Right lobe of liver (tissue), 6 donors: ENCODE data around the gene CYSLTR2. TPM values are rescaled to one million over a fixed set of nuclear protein-coding genes. Genes with fewer than 3 reads are reported as not detected.
A peak's percentile ranks its signal among the peaks of the same experiment; 100 is the strongest.

ENCODE experiments used
- ATAC-seq, 4 donors: fragments of 200-7000 bp; cut with Tn5 transposase; one replicate each; pipeline ENCODE4 v1.9.1; 2020; ENCODE audit warnings: mild to moderate bottlenecking in 4 of 4, moderate library complexity in 4 of 4
- DNase-seq, 3 donors: peaks; one replicate each; pipeline ENCODE4 v3.0.0-alpha.2; 2020
- H3K27ac ChIP-seq, 3 donors: fragments of 200-600 bp; one replicate each; pipeline ENCODE4 v1.8.0; 2022
- H3K27me3 ChIP-seq, 2 donors: fragments of 200-600 bp; one replicate each; pipeline ENCODE4 v1.8.0; 2022
- H3K36me3 ChIP-seq, 4 donors: fragments of 200-600 bp; sonication (generic) in 1 of 4; one replicate each; pipeline versions ENCODE4 v1.5.1 to v1.8.0; 2017 to 2022; ENCODE audit warnings: control low read depth in 1 of 4
- H3K4me1 ChIP-seq, 4 donors: fragments of 200-600 bp; sonication (generic) in 1 of 4; one replicate each; pipeline versions ENCODE4 v1.5.1 to v1.8.0; 2017 to 2022; ENCODE audit warnings: control low read depth in 1 of 4
- H3K4me3 ChIP-seq, 3 donors: fragments of 200-600 bp; one replicate each; pipeline ENCODE4 v1.8.0; 2022
- H3K9me3 ChIP-seq, 4 donors: fragments of 200-600 bp; sonication (generic) in 1 of 4; one replicate each; pipeline versions ENCODE4 v1.5.1 to v1.8.0; 2017 to 2022; ENCODE audit warnings: control low read depth in 1 of 4
- CTCF ChIP-seq, 4 donors: fragments of 200-600 bp in 3 of 4; fragments of 450-650 bp in 1 of 4; IDR thresholded peaks; one replicate each; pipeline versions ENCODE4 v1.5.1 to v1.8.0; 2016 to 2022; ENCODE audit warnings: antibody characterized with exemption in 4 of 4, mild to moderate bottlenecking in 2 of 4
- POLR2A ChIP-seq: fragments of 450-650 bp; IDR thresholded peaks from one replicate; pipeline ENCODE4 v1.6.1; 2017; ENCODE audit warnings: antibody characterized with exemption, mild to moderate bottlenecking
- WGBS: methylation state at CpG from one replicate; pipeline ENCODE4 v1.1.6; 2018; ENCODE audit warnings: low coverage, low lambda C conversion rate; ENCODE audit not compliant: insufficient coverage; ENCODE audit errors: missing lambda C conversion rate; 5-methylcytosine and 5-hydroxymethylcytosine counted together
- intact Hi-C, 2 donors: fragments of 100-400 bp; cut with DNase I; formaldehyde crosslinking; loops; one replicate each; pipeline versions ENCODE4 v1.11.2 to v1.14.1; 2022
- total RNA-seq, 6 experiments: library from RNA; depleted of rRNA in 2 of 6; stranded (reverse); fragments of >200 nt in 2 of 6; fragmentation: NEBNext Ultra II Directional in 3 of 6; extraction: Animal tissue kit (Norgen Biotek cat#: 25700) in 3 of 6; gene quantifications; one replicate each; pipeline versions ENCODE4 v1.1.0 to v1.2.4, GENCODE V29; 2016 to 2023
- donor health status: DM: no; HTN: yes; CAD: no.
- donor health status: DM: no; HTN: no; CAD: no.
- donor health status: DM: no; HTN: no; CAD: no.
- donor health status: DM: no; HTN: yes; CAD: no.
- donor health status: DM: no; HTN: yes; CAD: no.

Gene CYSLTR2
- total RNA-seq, 6 experiments from 2014 or later = 0.06 to 0.93 (median 0.14) TPM

DNA sequence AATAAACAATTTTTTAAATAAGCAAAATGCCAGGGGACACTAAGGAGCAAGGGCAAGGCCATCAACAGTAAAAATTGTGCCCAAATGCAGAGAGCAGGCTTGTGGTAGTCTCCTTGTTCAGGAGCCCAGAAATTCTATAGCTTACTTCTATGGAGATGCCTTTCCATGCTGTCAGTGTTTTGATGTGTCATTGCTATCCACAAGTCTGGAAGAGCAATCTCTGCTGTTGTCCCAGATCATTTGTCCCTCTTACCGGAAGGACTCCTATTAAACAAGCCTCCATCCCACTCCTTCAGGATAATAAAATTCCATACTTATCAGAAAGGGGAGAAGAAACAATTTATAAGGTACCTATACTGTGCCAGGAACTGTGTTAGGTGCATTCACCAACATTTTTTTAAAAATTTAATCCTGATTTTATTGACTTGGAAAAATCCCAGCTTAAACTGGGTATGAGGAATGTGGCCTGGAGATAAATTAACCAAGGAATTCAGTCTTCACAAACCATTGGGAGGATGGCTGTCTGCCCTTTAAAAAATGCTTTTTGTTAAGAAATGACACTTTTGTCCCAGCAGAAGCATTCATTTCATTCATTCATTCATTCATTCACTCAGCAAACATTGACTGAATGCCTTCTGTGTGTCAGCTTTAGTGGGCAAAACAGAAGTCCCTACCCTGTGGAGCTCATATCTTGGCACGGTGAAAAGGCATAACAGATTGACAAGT is 26.8 kb upstream of the CYSLTR2 start:
- ATAC-seq (no peak), DNase-seq (no peak)
- no peak overlapping the region for H3K4me3 ChIP-seq
- peaks cover 0 to 24% (median 8%) of the 10 kb centered on the region in 4 donors for H3K4me1 ChIP-seq
- 74% methylated on average over 2 of the region's 2 CpGs for whole genome bisulfite sequencing
- H3K9me3 ChIP-seq = no peaks in the 10 kb centered on the region
- H3K27me3 ChIP-seq = no peaks in the 10 kb centered on the region
- intact Hi-C loops = no loop called here
- no peaks in the 10 kb centered on the region for H3K36me3 ChIP-seq
- H3K27ac ChIP-seq = peak overlapping the region in 2 of 3 donors; percentile 31 to 47
- TF ChIP-seq CTCF (IDR thresholded peaks at IDR 0.05) (no peak), POLR2A (no peak)

GRCh38 chr13:48629277-48629676 is 24.5 kb upstream of the CYSLTR2 start:
- peaks cover 0 to 24% (median 8%) of the 10 kb centered on the region in 4 donors for H3K4me1 ChIP-seq
- WGBS = 52% methylated on average over 4 of the region's 4 CpGs
- intact Hi-C loops = no loop called here
- H3K36me3 ChIP-seq = no peaks in the 10 kb centered on the region
- H3K27ac ChIP-seq = no peak overlapping the region
- DNase-seq (no peak), ATAC-seq (peak in 1 of 4 donors; percentile 26)
- no peak overlapping the region for H3K4me3 ChIP-seq
- no peaks in the 10 kb centered on the region for H3K9me3 ChIP-seq
- no peak for TF ChIP-seq POLR2A
- TF ChIP-seq CTCF (IDR thresholded peaks at IDR 0.05) = no peak
- H3K27me3 ChIP-seq = no peaks in the 10 kb centered on the region

- Histone ChIP-seq H3K27me3 (no peaks in the 10 kb centered on the region), H3K36me3 (no peaks in the 10 kb centered on the region), H3K9me3 (no peaks in the 10 kb centered on the region), H3K4me3 (no peak overlapping the region), H3K27ac (no peak overlapping the region), H3K4me1 (peaks cover 0 to 18% (median 6%) of the 10 kb centered on the region in 4 donors)
- intact Hi-C loops = no loop called here
- no peak for ATAC-seq
- TF ChIP-seq POLR2A (no peak), CTCF (IDR thresholded peaks at IDR 0.05) (no peak)
- no CpG with 5 or more reads among the region's 1 CpG for WGBS
- DNase-seq = no peak
Measured at GRCh38 chr13:48630291-48630690, 23.4 kb upstream of the CYSLTR2 start.

- TF ChIP-seq POLR2A (no peak), CTCF (IDR thresholded peaks at IDR 0.05) (no peak)
- H3K4me1 ChIP-seq = peaks cover 0 to 13% (median 3%) of the 10 kb centered on the region in 4 donors
- H3K27ac ChIP-seq = no peak overlapping the region
- no peak for ATAC-seq
- H3K9me3 ChIP-seq = no peaks in the 10 kb centered on the region
- no peaks in the 10 kb centered on the region for H3K27me3 ChIP-seq
- 72% methylated on average over 4 of the region's 4 CpGs for WGBS
- no peak for DNase-seq
- intact Hi-C loops = no loop called here
- H3K36me3 ChIP-seq = no peaks in the 10 kb centered on the region
- no peak overlapping the region for H3K4me3 ChIP-seq
Measured at GRCh38 chr13:48630773-48631172, 23.0 kb upstream of the CYSLTR2 start.
